ENCODE measurements around the gene TESK2. TPM values are rescaled to one million over a fixed set of nuclear protein-coding genes. Genes with fewer than 3 reads are reported as not detected.
A peak's percentile ranks its signal among the peaks of the same experiment; 100 is the strongest.

The TESK2 gene
- polyA plus RNA-seq, 1 donor (not counting 4 experiments of a cell fraction or from before 2014, with no cell fraction given), result 2.0 TPM

DNA sequence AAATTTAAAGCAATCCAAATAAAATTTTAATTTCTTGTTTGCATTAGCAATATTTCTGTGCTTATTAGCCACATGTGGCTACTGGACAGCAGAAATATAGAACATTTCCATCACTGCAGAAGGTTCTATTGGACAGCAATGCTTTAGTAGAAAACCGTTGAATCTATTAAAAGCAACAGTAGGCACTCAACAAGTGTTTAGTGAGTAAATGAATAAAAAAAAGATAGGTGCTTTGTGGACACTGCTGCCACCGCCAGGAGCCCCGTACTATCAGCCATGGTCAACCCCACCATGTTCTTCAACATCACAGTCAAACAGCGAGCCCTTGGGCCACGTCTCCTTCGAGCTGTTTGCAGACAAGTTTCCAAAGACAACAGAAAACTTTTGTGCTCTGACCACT, 76.2 kb downstream of the TESK2 start:
- Histone ChIP-seq H3K4me2 (ENCODE audit: control insufficient read depth, extremely low read depth, insufficient read depth, low read depth, low read length) (no peak overlapping the region), H3K9ac (ENCODE audit: control insufficient read depth, extremely low read depth, insufficient read depth, low read length) (no peak overlapping the region), H3K27ac (ENCODE audit: control insufficient read depth, insufficient read depth, low read length) (no peak overlapping the region), H3K36me3 (ENCODE audit: control insufficient read depth in 2 of 2, extremely low read depth in 1 of 2, insufficient read depth in 2 of 2, low read length in 2 of 2) (no peaks in the 10 kb centered on the region), H3K79me2 (ENCODE audit: control insufficient read depth, insufficient read depth, low read length) (no peaks in the 10 kb centered on the region), H3K9me3 (ENCODE audit: control insufficient read depth, low read depth, low read length) (no peaks in the 10 kb centered on the region), H3K27me3 (ENCODE audit: control insufficient read depth, extremely low read depth, insufficient read depth, low read length) (no peaks in the 10 kb centered on the region), H3K9me1 (ENCODE audit: control insufficient read depth, extremely low read depth, insufficient read depth, low read length) (peaks cover 4% of the 10 kb centered on the region), H2AFZ (ENCODE audit: control insufficient read depth, low read length) (no peak overlapping the region), H3K4me3 (ENCODE audit: control insufficient read depth in 2 of 3, extremely low read depth in 1 of 3, insufficient read depth in 2 of 3, low read depth in 1 of 3, low read length in 3 of 3) (no peak overlapping the region), H3K4me1 (ENCODE audit: control insufficient read depth, extremely low read depth, insufficient read depth, low read length) (peaks cover 13% of the 10 kb centered on the region), H4K20me1 (ENCODE audit: control insufficient read depth, extremely low read depth, insufficient read depth, low read length) (no peaks in the 10 kb centered on the region)
- no peak for FAIRE-seq
- TF ChIP-seq EZH2 (IDR thresholded peaks at IDR 0.05; ENCODE audit: low read length), result no peak
- DNase-seq (ENCODE audit: low read depth, low spot score), result no peak
- dilution Hi-C loops (cut with MboI; ENCODE audit: extremely low pct_ligation_motif_present, low sequenced_read_pairs), result no loop called here

DNA sequence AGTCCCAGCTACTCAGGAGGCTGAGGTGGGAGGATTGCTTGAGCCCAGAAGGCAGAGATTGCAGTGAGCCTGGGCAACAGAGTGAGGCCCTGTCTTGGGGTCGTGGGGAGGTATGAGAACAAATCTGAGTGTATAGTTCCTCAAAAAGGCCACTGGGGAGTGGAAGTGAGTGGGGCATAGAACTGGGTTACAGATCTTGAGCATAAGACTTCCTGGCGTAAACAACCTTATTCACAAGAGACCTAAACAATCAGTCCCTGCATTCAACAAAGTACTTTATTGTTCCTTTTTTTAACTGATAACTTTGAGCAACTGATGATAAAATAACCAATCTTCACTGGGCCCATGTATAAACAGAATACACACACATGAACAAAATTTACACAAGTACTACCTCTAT, 78.1 kb downstream of the TESK2 start:
- Histone ChIP-seq H3K27me3 (ENCODE audit: control insufficient read depth, extremely low read depth, insufficient read depth, low read length) (no peaks in the 10 kb centered on the region), H4K20me1 (ENCODE audit: control insufficient read depth, extremely low read depth, insufficient read depth, low read length) (no peaks in the 10 kb centered on the region), H3K4me3 (ENCODE audit: control insufficient read depth in 2 of 3, extremely low read depth in 1 of 3, insufficient read depth in 2 of 3, low read depth in 1 of 3, low read length in 3 of 3) (no peak overlapping the region), H3K36me3 (ENCODE audit: control insufficient read depth in 2 of 2, extremely low read depth in 1 of 2, insufficient read depth in 2 of 2, low read length in 2 of 2) (no peaks in the 10 kb centered on the region), H3K27ac (ENCODE audit: control insufficient read depth, insufficient read depth, low read length) (no peak overlapping the region), H2AFZ (ENCODE audit: control insufficient read depth, low read length) (no peak overlapping the region), H3K79me2 (ENCODE audit: control insufficient read depth, insufficient read depth, low read length) (no peaks in the 10 kb centered on the region), H3K9ac (ENCODE audit: control insufficient read depth, extremely low read depth, insufficient read depth, low read length) (no peak overlapping the region), H3K9me3 (ENCODE audit: control insufficient read depth, low read depth, low read length) (no peaks in the 10 kb centered on the region), H3K4me2 (ENCODE audit: control insufficient read depth, extremely low read depth, insufficient read depth, low read depth, low read length) (no peak overlapping the region), H3K9me1 (ENCODE audit: control insufficient read depth, extremely low read depth, insufficient read depth, low read length) (peaks cover 4% of the 10 kb centered on the region), H3K4me1 (ENCODE audit: control insufficient read depth, extremely low read depth, insufficient read depth, low read length) (peaks cover 13% of the 10 kb centered on the region)
- DNase-seq (ENCODE audit: low read depth, low spot score) (no peak), FAIRE-seq (no peak)
- TF ChIP-seq EZH2 (IDR thresholded peaks at IDR 0.05; ENCODE audit: low read length), result no peak
- TF ChIP-seq, protein P1, sequence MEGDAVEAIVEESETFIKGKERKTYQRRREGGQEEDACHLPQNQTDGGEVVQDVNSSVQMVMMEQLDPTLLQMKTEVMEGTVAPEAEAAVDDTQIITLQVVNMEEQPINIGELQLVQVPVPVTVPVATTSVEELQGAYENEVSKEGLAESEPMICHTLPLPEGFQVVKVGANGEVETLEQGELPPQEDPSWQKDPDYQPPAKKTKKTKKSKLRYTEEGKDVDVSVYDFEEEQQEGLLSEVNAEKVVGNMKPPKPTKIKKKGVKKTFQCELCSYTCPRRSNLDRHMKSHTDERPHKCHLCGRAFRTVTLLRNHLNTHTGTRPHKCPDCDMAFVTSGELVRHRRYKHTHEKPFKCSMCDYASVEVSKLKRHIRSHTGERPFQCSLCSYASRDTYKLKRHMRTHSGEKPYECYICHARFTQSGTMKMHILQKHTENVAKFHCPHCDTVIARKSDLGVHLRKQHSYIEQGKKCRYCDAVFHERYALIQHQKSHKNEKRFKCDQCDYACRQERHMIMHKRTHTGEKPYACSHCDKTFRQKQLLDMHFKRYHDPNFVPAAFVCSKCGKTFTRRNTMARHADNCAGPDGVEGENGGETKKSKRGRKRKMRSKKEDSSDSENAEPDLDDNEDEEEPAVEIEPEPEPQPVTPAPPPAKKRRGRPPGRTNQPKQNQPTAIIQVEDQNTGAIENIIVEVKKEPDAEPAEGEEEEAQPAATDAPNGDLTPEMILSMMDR (optimal IDR thresholded peaks at IDR 0.05 in 1 of 3, IDR thresholded peaks at IDR 0.05 in 1 of 3, conservative IDR thresholded peaks at IDR 0.05 in 1 of 3; ENCODE audit: extremely low read depth in 1 of 3, insufficient read depth in 2 of 3, low read length in 3 of 3), result no peak
- dilution Hi-C loops (cut with MboI; ENCODE audit: extremely low pct_ligation_motif_present, low sequenced_read_pairs), result no loop called here

DNA sequence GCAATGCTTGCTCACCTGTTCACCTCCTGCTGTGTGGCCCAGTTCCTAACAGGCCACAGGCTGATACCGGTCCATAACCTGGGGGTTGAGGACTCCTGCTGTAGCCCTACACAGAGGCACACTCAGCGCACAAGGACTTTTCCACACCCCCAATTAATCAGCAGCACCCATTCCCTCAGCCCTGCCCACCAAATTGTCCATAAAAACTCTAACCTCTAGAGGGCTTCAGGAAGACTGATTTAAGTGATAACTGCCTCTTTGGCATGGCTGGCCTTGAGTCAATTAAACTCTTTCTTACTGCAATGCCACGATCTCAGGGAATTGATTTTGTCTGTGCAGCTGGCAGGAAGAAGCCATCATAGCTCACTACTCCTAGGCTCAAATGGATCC, 79.5 kb downstream of the TESK2 start:
- H3K4me1 ChIP-seq (ENCODE audit: control insufficient read depth, extremely low read depth, insufficient read depth, low read length), result peaks cover 13% of the 10 kb centered on the region
- peak overlapping the region; percentile 51 for H3K27ac ChIP-seq (ENCODE audit: control insufficient read depth, insufficient read depth, low read length)
- H2AFZ ChIP-seq (ENCODE audit: control insufficient read depth, low read length), result peak overlapping the region; percentile 73
- H3K4me3 ChIP-seq (ENCODE audit: control insufficient read depth in 2 of 3, extremely low read depth in 1 of 3, insufficient read depth in 2 of 3, low read depth in 1 of 3, low read length in 3 of 3), result peak overlapping the region in 1 of 3 experiments; percentile 41
- H3K36me3 ChIP-seq (ENCODE audit: control insufficient read depth in 2 of 2, extremely low read depth in 1 of 2, insufficient read depth in 2 of 2, low read length in 2 of 2), result no peaks in the 10 kb centered on the region
- no peaks in the 10 kb centered on the region for H3K27me3 ChIP-seq (ENCODE audit: control insufficient read depth, extremely low read depth, insufficient read depth, low read length)
- peak overlapping the region; percentile 57 for H3K4me2 ChIP-seq (ENCODE audit: control insufficient read depth, extremely low read depth, insufficient read depth, low read depth, low read length)
- DNase-seq (ENCODE audit: low read depth, low spot score), result no peak
- H4K20me1 ChIP-seq (ENCODE audit: control insufficient read depth, extremely low read depth, insufficient read depth, low read length), result no peaks in the 10 kb centered on the region
- no peak for FAIRE-seq
- dilution Hi-C loops (cut with MboI; ENCODE audit: extremely low pct_ligation_motif_present, low sequenced_read_pairs), result no loop called here
- peaks cover 4% of the 10 kb centered on the region for H3K9me1 ChIP-seq (ENCODE audit: control insufficient read depth, extremely low read depth, insufficient read depth, low read length)
- no peak overlapping the region for H3K9ac ChIP-seq (ENCODE audit: control insufficient read depth, extremely low read depth, insufficient read depth, low read length)
- no peaks in the 10 kb centered on the region for H3K9me3 ChIP-seq (ENCODE audit: control insufficient read depth, low read depth, low read length)
- TF ChIP-seq EZH2 (IDR thresholded peaks at IDR 0.05; ENCODE audit: low read length), result no peak
- TF ChIP-seq, protein P1 (optimal IDR thresholded peaks at IDR 0.05 in 1 of 3, IDR thresholded peaks at IDR 0.05 in 1 of 3, conservative IDR thresholded peaks at IDR 0.05 in 1 of 3; ENCODE audit: extremely low read depth in 1 of 3, insufficient read depth in 2 of 3, low read length in 3 of 3), result peak in 2 of 3 experiments; percentile 17 to 18
- H3K79me2 ChIP-seq (ENCODE audit: control insufficient read depth, insufficient read depth, low read length), result no peaks in the 10 kb centered on the region

Measured in keratinocyte (primary cell).